COLO668 (cell line): Measurements from ENCODE around the gene PPP1R2B.

ENCODE experiments used
- DNase-seq: peaks from one replicate; lab custom pipeline; 2025; ENCODE audit not compliant: unreplicated experiment; lab: John Stamatoyannopoulos, UW

Gene PPP1R2B

DNA sequence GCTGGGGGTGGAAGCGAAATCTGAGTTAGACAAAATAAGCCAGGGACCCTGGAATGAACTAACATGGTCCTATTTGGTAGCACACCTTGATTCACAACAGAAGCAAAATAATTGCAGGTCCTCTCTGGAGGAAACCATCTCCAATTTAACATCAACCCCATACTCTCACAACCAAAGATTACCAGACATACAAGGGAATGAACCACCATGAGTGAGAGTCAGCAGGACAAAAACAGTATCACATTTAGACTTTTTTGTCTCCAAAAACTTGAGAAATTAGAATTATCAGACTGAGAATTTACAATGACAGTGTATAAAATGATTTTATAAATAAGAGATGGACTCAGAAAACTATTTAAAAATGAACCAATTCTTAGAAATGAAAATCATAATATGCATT is 21.1 kb downstream of the PPP1R2B start:
- DNase-seq = no peak

DNA sequence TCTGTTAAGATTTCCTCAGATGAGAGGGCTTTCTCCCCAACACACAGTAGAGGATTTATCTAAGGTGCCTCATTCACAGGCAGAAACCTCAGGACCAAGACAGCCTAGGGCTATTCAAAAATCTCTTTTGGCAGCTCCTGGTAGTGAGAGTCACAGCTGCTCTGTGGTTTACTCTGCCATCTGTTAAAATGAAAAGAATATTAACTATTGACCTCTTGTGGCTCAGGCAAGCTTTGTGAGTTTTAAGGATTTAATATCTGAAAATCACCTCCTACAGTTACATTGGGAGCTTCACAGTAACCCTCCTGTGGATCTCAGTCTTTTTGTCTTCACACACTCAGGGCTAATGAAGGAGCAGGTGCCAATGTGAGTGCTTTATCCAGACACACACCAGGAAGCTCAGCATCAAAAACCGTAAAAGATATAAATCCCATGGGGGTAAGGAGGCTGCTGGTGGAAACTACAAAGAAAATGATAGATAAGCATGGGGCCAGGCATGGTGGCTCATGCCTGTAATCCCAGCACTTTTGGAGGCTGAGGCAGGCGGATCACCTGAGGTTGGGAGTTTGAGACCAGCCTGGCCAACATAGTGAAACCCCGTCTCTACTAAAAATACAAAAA is 29.7 kb downstream of the PPP1R2B start:
- DNase-seq = peak; percentile 32

DNA sequence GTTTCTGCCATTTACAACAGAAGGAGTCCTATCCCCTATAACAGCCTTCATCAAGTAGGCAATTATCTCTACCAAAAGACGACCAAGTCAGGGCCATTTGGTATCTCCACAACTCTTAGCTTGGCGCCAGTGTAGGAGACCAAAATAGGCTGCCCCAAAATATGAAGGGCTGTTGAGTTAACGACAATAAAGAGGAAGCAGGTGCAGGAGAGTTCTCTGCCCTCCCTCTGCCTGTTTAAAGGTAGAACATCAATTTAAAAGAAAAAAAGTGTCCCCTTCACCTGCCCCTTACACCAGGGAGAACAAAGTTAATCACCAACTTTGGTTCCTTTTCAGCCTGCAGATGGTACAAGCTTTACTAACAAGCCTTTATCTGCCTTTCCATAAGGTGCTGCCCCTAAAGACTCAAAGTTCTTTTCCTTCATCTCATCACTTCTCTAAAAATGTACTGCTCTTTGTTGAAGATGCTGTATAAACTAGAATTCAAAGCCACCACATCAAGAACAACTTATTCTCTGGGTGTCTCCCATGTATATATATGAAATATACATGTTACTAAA is 33.3 kb downstream of the PPP1R2B start:
- DNase-seq = no peak

DNA sequence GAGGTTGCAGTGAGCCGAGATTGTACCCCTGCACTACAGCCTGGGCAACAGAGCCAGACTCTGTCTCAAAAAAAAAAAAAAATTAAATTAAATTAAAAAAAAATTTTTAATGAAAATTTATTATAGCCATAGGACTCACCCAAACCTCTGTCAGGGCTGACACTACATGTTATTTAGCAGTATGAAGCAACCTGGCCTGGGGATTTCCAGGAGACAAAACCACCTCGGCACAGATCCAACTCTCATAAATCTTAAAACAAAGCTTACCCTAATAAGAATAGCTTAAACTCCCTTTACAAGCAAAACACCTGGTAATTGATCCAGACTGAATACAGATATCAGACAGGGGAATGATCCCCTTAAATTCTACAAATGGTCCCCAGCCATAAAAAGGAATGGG is 38.4 kb downstream of the PPP1R2B start:
- peak; percentile 50 for DNase-seq

DNA sequence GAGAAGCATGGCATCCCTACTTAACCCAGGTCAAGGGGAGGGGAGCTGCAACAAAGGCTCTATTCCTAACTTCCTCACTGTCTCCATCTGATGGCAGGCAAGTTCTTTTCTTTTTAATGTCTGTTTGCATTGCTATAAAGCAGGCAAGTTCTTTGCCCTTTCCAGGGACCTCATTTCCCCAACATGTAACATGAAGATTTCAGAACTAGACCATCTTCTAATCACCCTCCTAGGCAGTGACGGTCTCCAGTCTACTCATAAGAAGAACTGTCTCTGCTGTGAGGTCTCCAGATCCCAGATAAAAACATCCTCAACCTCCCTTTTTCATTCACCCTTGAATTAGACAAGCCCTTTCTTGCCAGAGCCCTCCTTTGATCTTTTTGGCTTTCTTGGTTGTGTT is 42.1 kb downstream of the PPP1R2B start:
- no peak for DNase-seq

DNA sequence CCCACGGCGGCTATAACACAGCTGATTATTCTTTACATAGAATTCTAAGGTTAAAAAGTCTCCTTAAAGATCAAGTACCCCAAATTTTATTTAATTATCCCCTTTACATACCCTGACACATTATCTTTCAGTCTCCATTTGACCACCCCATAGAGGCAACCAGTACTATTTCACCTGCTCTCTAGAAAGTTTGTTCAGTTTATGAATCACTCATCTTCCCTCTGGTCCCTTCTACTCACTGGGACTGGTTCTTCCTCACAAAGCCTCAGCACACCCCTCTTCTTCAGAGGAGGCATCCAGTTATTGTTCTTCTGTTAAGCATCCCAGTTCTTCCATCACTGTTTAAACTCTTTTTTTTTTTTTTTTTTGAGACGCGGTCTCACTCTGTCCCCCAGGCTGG is 42.8 kb downstream of the PPP1R2B start:
- DNase-seq = no peak

DNA sequence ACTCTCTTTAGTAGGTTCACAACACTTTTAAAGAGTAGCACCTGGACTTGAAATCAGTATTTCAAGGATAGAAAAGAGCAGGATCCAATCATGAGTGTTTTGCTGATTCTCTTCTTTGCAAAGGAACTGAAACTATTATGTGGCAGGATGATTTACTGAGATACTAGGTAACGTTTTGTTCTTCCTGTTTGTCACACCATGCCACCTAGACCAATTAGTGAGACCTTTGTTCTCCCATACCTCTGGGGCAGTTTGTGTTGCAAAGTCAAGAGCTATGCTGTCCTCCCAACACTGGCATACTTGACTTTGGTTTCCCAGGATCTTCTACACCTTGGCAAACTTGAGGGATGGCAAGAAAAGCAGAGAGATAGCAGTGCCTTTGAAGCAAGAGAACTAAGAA is 43.4 kb downstream of the PPP1R2B start:
- no peak for DNase-seq

DNA sequence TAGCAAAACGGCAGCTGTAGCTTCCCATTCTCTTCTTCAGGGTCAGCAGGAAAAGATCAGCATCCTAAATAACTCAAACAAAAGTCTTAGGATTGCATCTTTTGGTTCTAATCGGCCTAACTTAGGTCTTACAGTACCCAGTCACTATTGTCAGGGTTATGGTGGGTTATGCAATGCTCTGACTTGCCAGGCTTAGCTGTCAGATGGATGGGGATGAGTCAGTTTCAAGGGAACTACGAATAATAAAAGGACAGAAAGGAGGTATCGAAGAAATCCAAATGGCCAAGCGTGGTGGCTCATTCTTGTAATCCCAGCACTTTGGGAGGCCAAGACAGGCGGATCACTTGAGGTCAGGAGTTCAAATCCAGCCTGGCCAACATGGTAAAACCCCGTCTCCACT is 46.5 kb downstream of the PPP1R2B start:
- no peak for DNase-seq
